Testis (tissue), 3 donors: Measurements from ENCODE around the gene NRXN3. TPM values are rescaled to one million over a fixed set of nuclear protein-coding genes. Genes with fewer than 3 reads are reported as not detected.

ENCODE experiments used
- DNase-seq: peaks from one replicate; pipeline ENCODE4 v3.0.0-alpha.2; 2019
- H3K27ac ChIP-seq, 2 donors: fragments of 200-600 bp; sonication (generic); one replicate each; pipeline ENCODE4 v1.5.1; 2019
- H3K27me3 ChIP-seq: fragments of 200-600 bp; sonication (generic); one replicate; pipeline ENCODE4 v1.5.1; 2019
- H3K36me3 ChIP-seq: fragments of 200-600 bp; sonication (generic); one replicate; pipeline ENCODE4 v1.5.1; 2017; ENCODE audit warnings: low read depth; ENCODE audit errors: missing control alignments
- H3K4me1 ChIP-seq: fragments of 200-600 bp; sonication (generic); one replicate; pipeline ENCODE4 v1.5.1; 2019
- H3K4me3 ChIP-seq, 2 donors: fragments of 200-600 bp; sonication (generic); one replicate each; pipeline ENCODE4 v1.5.1; 2017 to 2019
- H3K9me3 ChIP-seq: fragments of 200-600 bp; sonication (generic); one replicate; pipeline ENCODE4 v1.5.1; 2017
- CTCF ChIP-seq, 3 experiments: fragments of 450-650 bp in 2 of 3; fragments of 200-600 bp in 1 of 3; sonication (generic) in 1 of 3; IDR thresholded peaks; one replicate each; pipeline ENCODE4 v1.5.1; 2016 to 2019; ENCODE audit warnings: antibody characterized with exemption in 3 of 3, mild to moderate bottlenecking in 2 of 3, moderate library complexity in 1 of 3
- POLR2A ChIP-seq: fragments of 450-650 bp; IDR thresholded peaks from one replicate; pipeline ENCODE4 v1.6.1; 2017; ENCODE audit warnings: antibody characterized with exemption, mild to moderate bottlenecking, moderate library complexity
- WGBS, 2 donors: methylation state at CpG; one replicate each; pipeline ENCODE4 v1.1.5; 2018; 5-methylcytosine and 5-hydroxymethylcytosine counted together
- intact Hi-C: fragments of 100-400 bp; cut with DNase I; formaldehyde crosslinking; loops from one replicate; pipeline ENCODE4 v1.15.1; 2023; ENCODE audit warnings: low total_unique reads
- polyA plus RNA-seq: library from polyadenylated mRNA; stranded (reverse); fragments of 350-450 nt; fragmentation: Illumina TruSeq; extraction: RNeasy Lipid Tissue Mini Kit (QIAGEN cat#74804); gene quantifications from one replicate; pipeline ENCODE4 v1.2.3, GENCODE V29; 2014; ENCODE audit warnings: low read depth, low replicate concordance; ENCODE audit not compliant: insufficient read depth
- total RNA-seq, 2 donors: library from RNA; depleted of rRNA; stranded (reverse); fragments of >200 nt; gene quantifications; one replicate each; pipeline ENCODE4 v1.2.3, GENCODE V29; 2016

NRXN3 gene
- total and polyA plus RNA-seq, 3 donors from 2014 or later: 3.5 to 8.0 (median 3.9) TPM

- H3K9me3 ChIP-seq: no peaks in the 10 kb centered on the region
- no peak for DNase-seq
- no peaks in the 10 kb centered on the region for H3K4me1 ChIP-seq
- H3K27ac ChIP-seq: no peak overlapping the region
- intact Hi-C loops: no loop called here
- TF ChIP-seq POLR2A (no peak), CTCF (IDR thresholded peaks at IDR 0.05) (no peak)
- H3K36me3 ChIP-seq: no peaks in the 10 kb centered on the region
- no peaks in the 10 kb centered on the region for H3K27me3 ChIP-seq
- 93 to 94% methylated on average over 4 of the region's 4 CpGs for WGBS, 2 donors
- no peak overlapping the region for H3K4me3 ChIP-seq
Measured at GRCh38 chr14:79413734-79414428, 1243.7 kb downstream of the NRXN3 start.

- H3K27me3 ChIP-seq: no peaks in the 10 kb centered on the region
- H3K9me3 ChIP-seq: no peaks in the 10 kb centered on the region
- intact Hi-C loops: no loop called here
- TF ChIP-seq POLR2A (no peak), CTCF (IDR thresholded peaks at IDR 0.05) (no peak)
- no peak overlapping the region for H3K4me3 ChIP-seq
- no peaks in the 10 kb centered on the region for H3K36me3 ChIP-seq
- no peaks in the 10 kb centered on the region for H3K4me1 ChIP-seq
- H3K27ac ChIP-seq: no peak overlapping the region
- 91 to 97% methylated on average over 1 of the region's 1 CpG for WGBS, 2 donors
- DNase-seq: no peak
Measured at GRCh38 chr14:79415726-79416125, 1245.6 kb downstream of the NRXN3 start.

GRCh38 chr14:79417961-79418360 is 1247.8 kb downstream of the NRXN3 start:
- intact Hi-C loops: no loop called here
- Histone ChIP-seq H3K36me3 (no peaks in the 10 kb centered on the region), H3K9me3 (no peaks in the 10 kb centered on the region), H3K4me1 (no peaks in the 10 kb centered on the region), H3K27ac (no peak overlapping the region), H3K27me3 (no peaks in the 10 kb centered on the region), H3K4me3 (no peak overlapping the region)
- no peak for TF ChIP-seq CTCF (IDR thresholded peaks at IDR 0.05)
- TF ChIP-seq POLR2A: no peak
- WGBS, 2 donors: 87 to 89% methylated on average over 2 of the region's 2 CpGs
- no peak for DNase-seq

GRCh38 chr14:79418649-79419415 is 1248.7 kb downstream of the NRXN3 start:
- TF ChIP-seq POLR2A (no peak), CTCF (IDR thresholded peaks at IDR 0.05) (no peak)
- Histone ChIP-seq H3K27ac (no peak overlapping the region), H3K36me3 (no peaks in the 10 kb centered on the region), H3K4me1 (no peaks in the 10 kb centered on the region), H3K4me3 (no peak overlapping the region), H3K9me3 (no peaks in the 10 kb centered on the region), H3K27me3 (no peaks in the 10 kb centered on the region)
- WGBS, 2 donors: 79 to 82% methylated on average over 5 of the region's 5 CpGs
- intact Hi-C loops: no loop called here
- DNase-seq: no peak
